ENCODE data around the gene CTNNA3.

Gene CTNNA3

GRCh38 chr10:66747451-66747850 is 948.5 kb downstream of the CTNNA3 start:
- no peak for DNase-seq (ENCODE audit: low spot score)

- DNase-seq (ENCODE audit: low spot score): no peak
Observed at GRCh38 chr10:66746711-66747110, 949.3 kb downstream of the CTNNA3 start.

DNA sequence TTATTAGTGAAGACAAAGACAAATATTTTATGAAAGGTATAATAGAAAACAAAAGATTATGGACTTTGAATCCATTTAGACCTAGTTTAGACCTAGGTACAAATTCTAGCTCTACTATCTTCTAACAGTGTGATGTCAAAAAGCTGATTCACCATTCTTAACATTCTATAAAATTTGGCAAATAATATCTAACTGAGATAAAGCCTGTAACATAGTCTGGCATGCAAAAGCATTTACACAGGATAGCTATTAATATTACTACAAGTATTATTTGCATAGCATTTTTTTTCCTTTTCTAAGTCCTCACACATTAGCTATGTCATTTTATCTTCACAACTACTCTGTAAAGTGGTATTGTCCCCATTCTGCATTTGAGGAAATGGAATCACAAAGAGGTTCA is 949.7 kb downstream of the CTNNA3 start:
- no peak for DNase-seq (ENCODE audit: low spot score)

DNA sequence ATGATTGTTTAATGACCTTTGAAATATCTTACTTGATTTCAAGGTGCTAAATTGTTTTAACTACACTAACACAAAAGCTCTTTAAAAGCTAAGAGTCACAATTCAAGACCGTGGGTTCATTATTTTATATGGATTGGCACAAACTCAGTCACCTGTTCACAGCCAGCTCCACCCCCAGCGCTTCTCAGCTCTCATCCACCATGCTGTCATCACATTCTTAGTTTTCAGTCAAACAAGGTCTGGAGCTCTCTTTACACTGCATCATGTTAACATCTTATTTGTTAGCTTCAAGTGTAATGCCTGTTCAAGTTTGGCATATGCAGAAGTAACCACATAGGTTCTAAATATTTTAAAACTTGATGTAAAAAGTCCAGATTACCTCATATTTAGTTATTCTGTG is 951.1 kb downstream of the CTNNA3 start:
- no peak for DNase-seq (ENCODE audit: low spot score)

- DNase-seq (ENCODE audit: low spot score): no peak
Observed at GRCh38 chr10:66737241-66737640, 958.8 kb downstream of the CTNNA3 start.

DNA sequence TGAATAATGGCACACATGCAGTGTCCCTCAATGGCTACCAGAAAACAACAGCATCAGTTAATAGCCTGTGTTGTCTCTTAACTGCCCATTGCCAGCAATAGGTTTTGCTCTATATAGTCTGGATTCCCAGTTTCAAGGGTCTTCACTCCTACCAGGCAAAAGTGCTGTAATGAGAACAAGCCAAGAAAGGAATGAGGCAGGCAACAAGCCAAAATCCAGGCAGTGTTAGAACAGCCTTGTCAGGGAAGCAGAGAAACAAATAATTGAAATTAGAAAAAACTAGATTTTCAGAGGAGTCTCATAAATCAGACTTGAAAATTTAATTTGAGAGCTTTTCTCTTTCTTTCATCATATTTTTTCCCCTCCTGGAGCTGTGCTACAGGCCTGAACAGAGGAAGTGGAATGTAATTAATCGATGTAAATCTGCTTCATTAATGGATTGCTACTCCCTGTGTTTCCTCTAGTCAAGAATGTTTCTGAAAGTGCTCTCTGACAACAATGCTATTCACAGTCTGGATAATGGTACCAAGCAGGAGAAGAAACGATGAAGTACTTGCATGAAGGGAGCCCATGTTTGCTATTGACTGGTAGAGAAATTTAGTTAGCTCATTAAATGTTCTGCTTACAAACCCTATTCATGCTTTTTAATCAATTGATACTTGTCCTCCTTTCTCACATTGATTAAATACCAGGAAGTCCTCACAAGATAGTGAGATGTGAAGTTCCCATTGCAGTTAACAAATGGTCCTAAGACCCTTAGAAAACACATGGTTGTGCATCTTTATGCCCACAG is 972.2 kb downstream of the CTNNA3 start:
- DNase-seq (ENCODE audit: low spot score): peak; percentile 5

DNA sequence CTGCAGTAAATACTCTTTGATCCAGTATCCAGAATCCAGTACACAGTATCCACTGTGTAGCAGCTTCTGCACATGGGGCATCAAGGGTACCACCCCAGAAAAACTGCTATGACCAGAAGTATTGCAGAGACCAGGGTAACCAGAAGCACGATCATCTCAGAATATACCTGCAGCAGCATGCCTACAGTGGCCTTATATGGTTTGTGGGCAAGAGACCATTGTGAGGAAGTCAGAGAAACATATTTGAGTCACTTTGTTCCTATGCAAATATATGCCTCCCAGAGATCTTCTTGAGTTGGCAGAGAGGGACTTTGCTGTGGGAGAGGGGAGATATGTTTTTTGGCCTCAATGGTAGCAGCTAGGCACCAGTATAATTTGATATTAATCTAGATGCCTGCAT is 976.5 kb downstream of the CTNNA3 start:
- DNase-seq (ENCODE audit: low spot score): no peak

- DNase-seq (ENCODE audit: low spot score): no peak
Observed at GRCh38 chr10:66717231-66717981, 978.6 kb downstream of the CTNNA3 start.

DNA sequence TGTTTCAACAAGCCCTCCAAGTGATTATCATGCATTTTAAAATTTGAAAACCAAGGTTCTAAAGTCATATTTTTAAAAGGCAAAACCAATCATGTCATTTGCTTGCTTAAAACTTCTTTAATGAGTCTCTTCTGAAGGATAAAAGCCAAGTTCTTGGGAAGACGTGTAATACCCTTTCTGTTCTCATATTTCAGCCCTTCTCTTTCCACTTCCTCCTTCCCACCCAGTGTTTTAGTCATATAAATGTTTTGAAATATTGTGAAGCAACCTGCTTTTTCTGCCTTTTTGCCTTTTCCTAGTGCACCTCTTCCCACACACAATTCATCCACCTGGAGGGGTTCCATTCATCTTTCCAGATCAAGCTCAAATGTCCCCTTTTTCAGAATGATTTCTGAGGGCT is 981.3 kb downstream of the CTNNA3 start:
- DNase-seq (ENCODE audit: low spot score): no peak

DNA sequence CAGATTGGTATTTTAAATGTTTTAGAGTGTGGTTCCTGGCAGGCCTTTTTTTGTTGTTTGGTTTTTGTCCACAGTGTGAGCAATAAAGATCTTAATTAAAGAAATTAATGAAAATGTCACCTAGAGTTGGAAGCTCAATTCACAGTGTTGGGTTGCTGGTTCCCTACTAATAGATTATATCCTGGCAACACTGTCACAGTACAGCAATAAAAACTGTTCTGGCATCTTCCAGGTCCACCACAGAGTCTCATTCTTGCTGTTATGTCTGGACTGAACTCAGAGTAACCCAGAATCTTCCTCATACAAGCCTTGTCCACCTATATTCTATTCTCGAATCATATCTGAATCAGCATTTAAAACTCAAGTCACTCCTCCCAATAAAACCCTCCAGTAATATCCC is 982.6 kb downstream of the CTNNA3 start:
- DNase-seq (ENCODE audit: low spot score): no peak

- DNase-seq (ENCODE audit: low spot score): no peak
Observed at GRCh38 chr10:66698069-66698468, 997.9 kb downstream of the CTNNA3 start.

DNA sequence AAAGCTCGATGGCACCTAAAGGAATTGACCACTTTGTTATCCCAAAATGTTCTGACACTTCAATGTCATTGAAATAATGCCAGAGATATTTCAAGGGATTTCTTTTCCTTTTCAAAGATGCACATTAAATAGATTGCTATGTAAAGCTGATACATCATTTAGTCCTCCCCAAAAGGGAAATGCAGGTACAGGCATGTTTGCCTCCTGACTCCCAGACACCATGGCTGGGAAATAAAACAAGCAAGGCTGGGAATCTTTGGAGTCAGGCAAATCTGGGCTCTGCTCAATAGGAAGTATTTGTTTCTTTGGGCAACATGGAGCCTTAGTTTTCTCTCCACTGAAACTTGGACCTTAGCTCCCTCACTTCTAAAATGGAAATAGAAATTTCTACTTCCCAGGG is 1000.9 kb downstream of the CTNNA3 start:
- no peak for DNase-seq (ENCODE audit: low spot score)

DNA sequence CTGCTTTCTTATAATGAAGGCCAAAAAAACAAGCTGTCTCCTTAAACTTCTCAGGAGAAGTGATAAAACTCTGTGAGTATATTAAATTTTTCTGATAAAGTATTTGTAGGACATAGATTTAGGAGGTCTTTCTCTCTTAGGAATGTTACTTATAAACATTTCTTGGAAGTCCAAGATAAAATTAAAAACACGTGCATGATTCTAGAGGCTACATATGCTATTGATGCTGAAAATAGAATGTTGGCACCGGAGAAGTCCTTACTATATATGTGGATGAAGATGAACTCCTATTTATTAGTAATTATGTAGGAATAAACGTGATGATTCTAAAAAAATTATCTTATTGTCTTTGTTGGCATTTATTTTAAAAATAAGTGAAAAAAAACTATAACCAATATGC is 1011.4 kb downstream of the CTNNA3 start:
- DNase-seq (ENCODE audit: low spot score): no peak

- no peak for DNase-seq (ENCODE audit: low spot score)
Observed at GRCh38 chr10:66680886-66681285, 1015.1 kb downstream of the CTNNA3 start.

DNA sequence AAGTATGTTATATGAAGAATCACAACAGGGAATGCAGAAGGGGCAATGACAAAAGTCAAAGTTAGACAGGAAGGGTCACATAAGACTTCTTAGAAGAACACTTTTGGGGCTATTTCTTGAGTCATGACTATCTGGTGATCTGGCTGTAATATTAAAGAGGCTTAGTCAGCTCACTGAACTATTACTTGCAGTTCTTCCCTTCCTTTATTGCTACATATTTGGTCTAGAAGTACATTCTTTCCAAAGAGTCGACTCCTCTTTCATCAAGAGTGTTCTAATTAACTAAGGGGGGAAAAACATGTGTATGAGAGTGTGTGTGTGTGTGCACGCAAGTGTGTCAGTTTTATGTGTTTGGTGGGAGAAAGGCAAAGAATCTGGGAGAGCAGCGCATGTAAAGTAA is 1017.5 kb downstream of the CTNNA3 start:
- DNase-seq (ENCODE audit: low spot score): no peak

DNA sequence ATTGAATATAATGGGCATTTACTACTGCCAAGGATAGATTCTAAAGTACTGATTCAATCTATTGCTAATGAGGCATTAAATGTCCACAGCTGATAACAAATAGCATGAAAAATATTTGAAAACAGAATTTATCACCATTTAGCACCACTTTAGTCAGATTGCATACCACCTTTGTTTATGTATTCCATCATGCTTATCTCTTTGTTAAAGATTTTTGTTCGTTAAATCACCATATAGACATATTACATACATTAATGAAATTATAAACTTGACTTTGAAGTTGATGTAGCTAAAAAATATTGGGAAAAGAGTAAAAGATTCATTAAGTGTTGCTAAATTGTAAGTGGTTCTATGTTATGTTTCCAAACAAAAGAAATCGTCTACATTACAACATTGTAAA is 1022.9 kb downstream of the CTNNA3 start:
- no peak for DNase-seq (ENCODE audit: low spot score)

DNA sequence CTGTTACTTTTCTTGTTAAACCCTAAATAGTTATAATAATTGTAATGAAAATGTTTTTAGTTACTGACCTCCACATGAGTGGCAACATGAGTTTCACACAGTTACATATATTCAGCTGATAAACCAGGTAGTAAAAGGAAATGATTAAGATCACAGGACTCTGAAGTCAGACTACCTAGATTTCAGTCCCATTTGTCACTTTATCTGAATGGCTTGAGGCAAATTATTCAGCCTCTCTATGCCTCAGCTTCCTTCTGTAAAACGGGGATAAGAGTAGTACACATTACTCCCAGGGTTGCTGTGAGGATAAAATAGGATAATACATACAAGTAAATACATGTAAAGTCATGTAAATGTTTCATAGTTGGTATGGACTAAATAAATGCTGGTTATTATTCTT is 1024.4 kb downstream of the CTNNA3 start:
- DNase-seq (ENCODE audit: low spot score): no peak

DNA sequence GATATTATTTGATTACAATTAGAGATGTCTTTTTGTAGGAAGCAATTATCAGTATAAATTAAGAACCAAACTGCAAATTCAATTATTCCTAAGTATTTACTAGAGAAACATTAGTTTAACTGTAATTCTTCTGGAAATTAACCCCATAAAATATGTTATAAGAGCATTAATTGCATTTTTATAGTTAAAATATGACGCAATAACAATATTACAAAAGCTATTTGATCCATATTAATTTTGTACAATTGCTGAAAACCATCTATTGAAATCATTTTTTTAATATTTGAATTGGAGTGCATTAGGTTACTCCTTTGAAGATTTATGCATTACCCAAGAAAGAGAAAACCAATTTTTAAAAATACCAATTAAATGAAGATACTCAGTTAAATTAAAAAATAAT is 1024.9 kb downstream of the CTNNA3 start:
- no peak for DNase-seq (ENCODE audit: low spot score)

- DNase-seq (ENCODE audit: low spot score): no peak
Observed at GRCh38 chr10:66656499-66656898, 1039.5 kb downstream of the CTNNA3 start.

- DNase-seq (ENCODE audit: low spot score): no peak
Observed at GRCh38 chr10:66654861-66655260, 1041.1 kb downstream of the CTNNA3 start.

GRCh38 chr10:66651308-66652082 is 1044.5 kb downstream of the CTNNA3 start:
- no peak for DNase-seq (ENCODE audit: low spot score)

- no peak for DNase-seq (ENCODE audit: low spot score)
Observed at GRCh38 chr10:66649626-66650025, 1046.4 kb downstream of the CTNNA3 start.

GRCh38 chr10:66642217-66642616 is 1053.8 kb downstream of the CTNNA3 start:
- DNase-seq (ENCODE audit: low spot score): no peak

Measured in cerebellar cortex (tissue), 1 donor.